ENCODE data around the gene PADI3.
"Not testable (repeated sequence)": the region's sequence is repeated elsewhere in the genome, so short reads cannot be mapped to it uniquely, and the experiment has no call there.

PADI3 gene

DNA sequence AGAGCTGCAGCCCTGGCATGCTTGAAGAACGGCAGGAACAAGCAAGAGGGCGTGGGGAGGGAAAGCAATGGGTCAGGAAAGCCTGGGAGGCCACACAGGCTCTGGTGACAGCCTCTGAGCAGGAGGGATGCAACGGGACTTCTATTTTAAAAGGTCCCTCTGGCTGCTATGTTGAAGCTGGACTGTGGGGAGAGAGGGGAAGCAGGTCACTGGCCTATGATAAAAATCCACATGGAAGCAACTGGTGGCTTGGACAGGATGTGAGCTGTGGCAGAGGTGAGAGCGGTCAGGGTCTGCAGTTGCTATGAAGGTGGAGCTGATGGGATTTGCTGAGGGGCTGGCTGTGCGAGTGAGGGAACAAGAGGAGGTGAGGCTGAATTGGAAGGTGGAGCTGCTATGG is 32.8 kb upstream of the PADI3 start:
- no peak for DNase-seq

DNA sequence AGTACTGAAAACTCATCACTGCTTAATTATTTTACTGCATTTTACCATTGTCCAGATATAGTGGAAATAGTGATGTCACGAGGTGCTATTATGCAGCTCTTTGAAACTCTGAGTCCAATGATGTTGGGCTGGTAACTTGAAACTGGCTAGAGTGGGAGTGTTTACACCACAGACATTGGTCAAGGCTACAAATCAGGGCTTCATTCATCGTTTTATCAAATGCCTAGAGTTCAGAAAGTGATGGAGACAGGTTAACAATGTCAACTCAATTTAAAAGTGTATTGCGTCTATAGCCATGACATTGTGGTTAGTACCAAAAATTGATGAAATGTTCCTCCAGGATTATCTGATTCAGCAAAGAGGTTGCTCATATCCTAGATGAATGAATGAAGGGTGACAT is 31.3 kb upstream of the PADI3 start:
- no peak for DNase-seq

DNA sequence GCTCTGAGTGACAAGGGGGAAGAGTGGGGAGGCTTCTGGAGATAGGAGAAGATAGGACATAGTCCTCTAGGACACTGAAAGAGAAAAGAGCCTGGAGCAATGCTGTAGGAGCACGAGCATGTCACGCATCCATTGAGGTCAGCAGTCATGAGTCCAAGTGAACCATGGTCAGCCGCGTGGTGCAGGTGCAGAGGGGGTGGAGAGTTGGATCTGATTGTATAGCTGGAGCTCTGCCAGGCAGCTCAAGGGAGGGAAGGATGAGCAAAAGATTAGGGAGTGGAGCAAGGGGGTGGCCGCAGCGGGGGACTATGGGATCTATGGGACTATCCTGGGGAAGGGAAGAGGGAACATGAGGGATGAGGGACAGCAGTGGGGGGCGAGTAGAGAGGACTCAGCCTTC is 30.0 kb upstream of the PADI3 start:
- DNase-seq: no peak

DNA sequence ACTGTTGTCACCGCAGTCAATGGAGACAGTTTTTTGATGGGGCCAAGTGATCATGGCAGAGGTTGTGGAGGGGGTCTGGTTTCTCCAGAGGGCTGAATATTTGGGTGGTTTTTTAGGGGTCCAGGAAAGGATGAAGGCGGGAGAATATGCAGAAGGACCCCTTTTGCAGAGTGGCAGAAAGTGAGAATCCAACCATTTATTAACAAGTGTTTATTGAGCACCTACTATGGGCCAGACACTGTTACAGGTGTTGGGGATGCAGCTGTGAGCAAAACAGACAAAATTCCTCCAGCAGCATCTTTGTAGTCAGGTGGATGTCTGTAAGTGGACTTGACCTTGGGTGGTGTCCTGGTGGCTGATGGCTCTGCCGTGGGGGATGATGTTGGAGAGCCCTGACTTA is 28.6 kb upstream of the PADI3 start:
- no peak for DNase-seq

DNA sequence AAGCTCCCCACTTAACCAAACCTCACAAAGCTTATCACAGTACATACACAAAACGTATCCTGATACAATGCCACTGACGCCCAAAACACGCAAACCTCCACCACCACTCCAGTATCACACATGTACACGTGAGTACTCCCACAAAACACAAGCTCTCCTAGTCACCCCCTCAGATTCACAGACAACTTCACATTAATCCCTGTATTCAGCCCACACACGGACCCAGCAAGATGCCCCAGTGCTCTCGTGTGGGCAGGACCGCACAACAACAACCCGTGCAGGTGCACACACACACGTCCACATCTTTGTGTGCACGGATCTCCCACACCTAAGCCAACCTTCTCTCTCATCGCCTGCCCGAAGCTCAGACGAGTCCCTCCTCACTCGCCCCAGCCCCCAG is 26.3 kb upstream of the PADI3 start:
- DNase-seq: no peak

DNA sequence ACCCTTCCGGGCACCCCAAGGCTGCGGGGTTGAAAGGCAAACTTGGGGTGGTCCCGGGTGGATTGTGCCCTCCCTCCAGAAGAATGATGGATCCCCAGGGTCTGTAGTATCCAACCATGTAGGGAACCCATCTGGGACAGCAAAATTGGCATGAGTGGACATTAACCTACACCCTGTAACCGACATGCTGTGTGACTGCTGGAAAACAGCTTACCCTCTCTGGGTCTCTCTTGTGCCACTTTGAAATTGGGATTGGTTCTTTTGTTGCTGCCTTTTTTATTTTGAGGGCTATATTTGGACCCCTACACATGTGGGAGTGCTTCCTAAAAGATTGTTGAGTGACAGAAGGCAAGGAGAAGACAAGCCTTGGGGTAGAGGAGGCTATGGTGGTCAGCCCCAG is 24.5 kb upstream of the PADI3 start:
- no peak for DNase-seq

DNA sequence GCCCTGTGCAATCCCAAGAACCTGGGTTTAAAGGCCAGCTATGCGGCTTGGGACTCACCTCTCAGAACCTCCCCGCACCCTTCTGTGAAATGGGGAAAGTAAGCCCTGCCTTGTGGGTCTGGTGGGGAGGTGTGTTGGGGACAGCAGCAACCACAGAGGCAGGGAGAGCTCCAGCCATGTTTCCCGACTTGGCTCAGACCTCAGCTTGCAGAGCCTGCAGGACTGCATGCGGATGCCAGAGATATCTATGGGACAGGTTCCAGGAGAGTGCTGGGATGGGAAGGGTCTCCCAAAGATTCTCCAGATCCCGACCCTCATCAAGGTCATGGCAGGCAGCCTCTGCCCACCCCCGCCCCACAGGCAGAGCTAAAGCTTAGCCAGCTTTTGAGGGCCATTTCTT is 23.8 kb upstream of the PADI3 start:
- no peak for DNase-seq

DNA sequence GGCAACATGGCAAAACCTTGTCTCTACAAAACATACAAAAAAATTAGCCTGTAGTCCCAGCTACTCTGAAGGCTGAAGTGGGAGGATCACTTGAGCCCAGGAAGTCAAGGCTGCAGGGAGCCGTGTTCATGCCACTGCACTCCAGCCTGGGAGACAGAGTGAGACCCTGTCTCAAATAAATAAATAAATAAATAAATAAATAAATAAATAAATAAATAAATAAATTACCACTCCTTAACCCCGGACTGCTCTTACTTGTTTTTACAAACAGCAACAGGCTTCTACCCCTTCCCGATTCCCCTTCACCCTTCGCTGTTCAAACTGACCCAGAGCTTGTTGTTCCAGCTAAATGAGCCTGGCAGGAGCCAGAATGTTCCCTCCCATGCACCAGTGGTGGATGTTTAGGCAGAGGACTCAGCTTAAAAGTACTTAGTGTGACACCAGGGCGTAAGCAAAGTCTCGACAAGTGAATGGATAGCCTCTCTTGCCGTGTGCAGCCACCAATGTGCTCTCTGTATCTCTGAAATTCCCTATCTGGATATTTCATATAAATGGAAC is 21.5 kb upstream of the PADI3 start:
- no peak for DNase-seq

DNA sequence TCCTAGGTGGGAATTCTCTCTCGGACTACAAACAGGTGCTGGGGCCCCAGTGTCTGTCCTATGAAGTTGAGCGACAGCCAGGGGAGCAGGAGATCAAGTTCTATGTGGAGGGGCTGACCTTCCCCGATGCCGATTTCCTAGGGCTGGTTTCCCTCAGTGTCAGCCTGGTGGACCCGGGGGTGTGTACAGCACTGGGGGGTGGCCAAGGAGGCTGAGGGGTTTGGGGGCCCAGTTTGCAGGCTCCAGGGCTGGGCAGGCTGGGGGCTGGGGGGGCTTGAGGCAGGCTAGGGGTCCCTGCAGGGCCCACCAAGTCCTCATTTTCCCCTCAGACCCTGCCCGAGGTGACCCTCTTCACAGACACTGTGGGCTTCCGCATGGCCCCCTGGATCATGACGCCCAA is 20.3 kb upstream of the PADI3 start:
- DNase-seq: no peak

DNA sequence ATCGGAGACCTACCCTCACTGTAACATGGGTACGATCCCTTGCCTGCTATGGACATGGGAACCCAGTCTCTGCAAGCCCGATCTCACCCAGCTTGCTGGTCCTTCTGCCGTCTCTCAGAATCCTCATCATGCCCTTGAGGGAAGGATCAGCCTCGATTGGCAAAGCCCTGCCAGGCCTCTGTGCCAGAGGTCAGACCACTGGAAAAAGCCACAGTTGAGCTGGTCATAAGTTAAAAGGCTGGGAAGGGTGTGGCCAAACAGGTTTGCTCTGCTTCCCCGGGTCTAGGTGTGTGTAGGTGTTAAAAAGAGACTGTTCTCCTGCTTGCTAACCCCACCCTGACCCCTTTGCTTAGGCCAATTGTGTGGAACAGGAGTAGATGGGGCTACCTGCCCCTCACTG is 19.5 kb upstream of the PADI3 start:
- no peak for DNase-seq

DNA sequence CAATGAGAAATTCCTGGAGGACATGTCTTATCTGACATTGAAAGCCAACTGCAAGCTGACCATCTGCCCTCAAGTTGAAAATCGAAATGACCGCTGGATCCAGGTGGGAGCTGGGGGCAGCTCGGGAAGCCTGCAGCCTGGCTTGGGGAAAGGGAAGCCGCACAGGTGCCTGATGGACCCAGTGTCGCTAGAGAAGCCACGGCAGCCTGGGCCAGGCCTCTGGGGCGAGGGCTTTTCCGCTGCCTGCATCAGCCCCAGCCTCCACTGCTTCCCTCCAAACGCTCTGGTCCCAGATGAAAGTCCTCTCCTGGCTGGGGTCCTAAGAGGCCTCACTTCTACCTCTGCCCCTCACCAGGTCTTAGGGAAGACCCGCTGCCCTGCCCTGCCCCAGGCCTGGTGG is 18.8 kb upstream of the PADI3 start:
- DNase-seq: no peak

DNA sequence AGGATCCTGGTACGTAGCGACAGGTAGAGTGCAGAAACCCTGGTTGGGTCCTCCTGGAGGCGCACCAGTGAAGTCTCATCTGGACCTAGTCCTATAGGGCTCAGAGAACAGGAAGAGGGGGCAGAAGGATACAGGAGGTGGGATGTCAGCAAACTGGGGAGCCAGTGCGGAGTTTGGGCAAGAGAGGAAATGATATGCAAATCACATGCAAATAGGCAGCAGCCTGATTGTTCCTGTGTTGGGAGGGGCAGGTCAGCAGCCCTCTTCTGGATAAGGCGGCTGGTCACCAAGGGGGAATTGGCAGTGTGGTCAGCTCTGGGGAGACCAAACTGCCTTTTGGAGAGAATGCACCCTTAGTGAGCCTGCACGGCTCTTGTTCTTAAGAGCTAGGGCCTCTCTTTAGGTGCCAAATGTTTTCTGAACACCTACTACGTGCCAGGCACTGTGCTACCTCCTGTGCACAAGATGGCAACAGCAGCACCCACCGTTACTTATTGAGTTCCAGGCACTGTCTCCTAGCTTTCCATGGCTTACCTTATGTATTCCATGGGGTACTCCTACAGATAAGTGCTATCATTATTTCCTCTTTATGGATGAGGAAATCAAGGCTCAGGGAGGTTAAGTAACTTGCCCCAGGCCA is 18.1 kb upstream of the PADI3 start:
- DNase-seq: no peak

DNA sequence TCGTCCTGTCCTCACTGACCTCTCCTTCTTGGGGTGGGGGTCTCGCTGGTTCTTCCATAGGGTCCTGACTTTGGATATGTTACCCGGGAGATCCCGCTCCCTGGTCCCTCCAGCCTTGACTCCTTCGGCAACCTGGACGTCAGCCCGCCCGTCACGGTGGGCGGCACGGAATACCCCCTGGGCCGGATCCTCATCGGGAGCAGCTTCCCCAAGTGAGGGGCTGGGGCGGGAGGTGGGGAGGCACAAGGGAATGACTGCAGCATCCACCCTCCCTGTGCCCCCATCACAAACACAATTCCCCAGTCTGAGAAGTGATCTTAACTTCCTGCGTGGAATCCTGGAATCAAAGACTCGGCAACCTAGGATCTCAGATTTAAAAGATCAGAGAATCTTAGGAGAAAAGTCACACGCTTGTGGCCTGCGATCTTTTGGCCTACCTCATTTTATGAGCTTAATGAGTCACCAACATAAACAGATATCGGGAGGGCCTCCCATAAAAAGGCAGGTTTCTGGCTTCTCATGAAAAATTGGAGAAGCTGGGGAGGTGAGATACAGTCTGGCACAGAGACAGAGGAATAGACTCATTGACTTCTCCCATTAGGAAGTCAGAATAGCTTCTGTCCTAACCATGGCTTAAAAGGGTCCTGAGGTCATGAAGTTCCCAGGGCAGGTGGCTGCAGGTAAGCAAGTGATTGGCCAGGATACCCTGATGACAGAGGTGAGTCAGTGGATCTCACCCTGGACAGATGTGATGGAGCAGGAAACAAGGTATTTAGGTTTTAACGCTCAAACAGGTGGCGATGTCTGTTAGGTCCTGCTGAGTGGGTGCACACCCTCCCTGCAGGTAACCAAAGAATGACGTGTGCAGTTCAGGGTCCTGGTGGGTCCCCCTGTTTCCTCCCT is 15.9 kb upstream of the PADI3 start:
- DNase-seq: no peak

DNA sequence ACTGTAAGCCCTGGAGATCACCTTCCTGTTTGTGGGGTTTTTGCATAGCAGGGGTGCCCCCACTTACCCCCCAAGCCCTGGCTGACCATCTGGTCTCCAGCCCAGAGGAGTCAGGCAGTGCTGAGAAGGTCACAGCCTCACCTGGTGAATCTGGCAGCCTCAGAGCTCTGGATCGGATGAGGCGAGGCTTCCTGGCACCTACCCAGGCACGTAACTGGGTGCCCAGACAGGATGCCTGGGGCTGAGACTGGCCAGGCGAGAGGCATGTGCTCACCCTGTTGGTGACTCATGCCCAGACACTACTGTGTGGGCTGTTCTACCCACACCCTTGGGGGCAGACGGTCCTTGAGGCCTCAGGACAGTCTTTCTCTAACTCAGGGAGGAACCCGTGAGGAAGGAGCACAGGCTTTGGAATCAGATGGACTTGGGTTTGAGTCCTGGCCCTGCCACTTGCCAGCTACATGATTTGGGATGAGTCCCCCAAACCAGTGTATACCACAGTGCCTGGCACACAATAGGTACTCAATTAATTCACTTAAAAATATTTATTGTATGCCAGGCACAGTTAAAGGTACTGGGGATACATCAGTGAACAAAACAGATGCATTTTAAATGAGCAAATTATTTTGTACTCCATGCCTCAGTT is 15.1 kb upstream of the PADI3 start:
- no peak for DNase-seq

DNA sequence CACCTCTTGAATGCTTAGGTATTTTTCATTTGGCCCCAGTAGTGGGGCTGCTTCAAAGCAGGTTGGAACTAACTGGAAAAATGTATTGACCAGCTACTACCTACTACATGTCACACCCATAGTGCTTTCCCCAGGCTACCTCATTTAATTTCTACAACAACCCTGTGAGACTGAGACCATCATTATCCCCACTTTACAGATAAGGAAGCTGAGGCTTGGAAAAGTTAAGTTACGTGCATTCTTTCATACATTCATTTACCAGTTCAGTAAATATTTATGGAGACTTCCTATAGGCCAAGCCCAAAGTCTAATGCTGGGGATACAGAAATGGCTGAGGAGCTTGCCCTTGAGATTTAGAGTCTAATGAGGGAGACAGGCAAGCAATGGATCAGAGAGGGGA is 14.5 kb upstream of the PADI3 start:
- no peak for DNase-seq

DNA sequence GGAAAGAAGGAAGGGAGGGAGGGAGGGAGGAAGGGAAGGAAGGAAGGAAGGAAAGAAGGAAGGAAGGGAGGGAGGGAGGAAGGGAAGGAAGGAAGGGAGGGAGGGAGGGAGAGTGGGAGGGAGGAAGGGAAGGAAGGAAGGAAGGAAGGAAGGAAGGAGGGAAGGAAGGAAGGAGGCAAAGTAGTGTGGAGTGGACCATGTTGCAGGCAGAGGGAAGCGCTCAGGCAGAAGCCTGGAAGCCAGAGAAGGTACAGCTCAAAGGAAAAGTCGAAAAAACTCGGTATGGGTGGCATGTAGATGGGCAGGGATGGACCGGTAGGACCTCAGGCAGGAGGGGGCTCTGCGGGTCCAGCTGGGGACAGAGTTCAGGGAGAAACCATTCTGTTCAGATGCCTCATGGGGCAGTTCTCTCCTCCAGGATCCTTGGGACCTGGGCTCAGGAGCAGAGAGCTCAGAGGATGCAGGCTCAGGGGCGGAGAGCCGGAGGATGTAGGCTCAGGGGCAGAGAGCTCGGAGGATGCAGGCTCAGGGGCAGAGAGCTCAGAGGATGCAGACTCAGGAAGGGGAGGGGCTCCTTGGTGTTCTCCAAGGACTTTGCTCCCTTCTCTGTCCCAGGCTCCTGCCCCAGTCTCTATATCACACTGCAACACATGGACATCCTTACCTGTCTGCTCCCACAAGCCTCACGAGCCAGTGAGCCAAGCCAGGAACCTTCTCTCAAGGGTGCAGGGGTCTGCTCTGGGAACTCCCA is 13.6 kb upstream of the PADI3 start:
- DNase-seq: no peak

DNA sequence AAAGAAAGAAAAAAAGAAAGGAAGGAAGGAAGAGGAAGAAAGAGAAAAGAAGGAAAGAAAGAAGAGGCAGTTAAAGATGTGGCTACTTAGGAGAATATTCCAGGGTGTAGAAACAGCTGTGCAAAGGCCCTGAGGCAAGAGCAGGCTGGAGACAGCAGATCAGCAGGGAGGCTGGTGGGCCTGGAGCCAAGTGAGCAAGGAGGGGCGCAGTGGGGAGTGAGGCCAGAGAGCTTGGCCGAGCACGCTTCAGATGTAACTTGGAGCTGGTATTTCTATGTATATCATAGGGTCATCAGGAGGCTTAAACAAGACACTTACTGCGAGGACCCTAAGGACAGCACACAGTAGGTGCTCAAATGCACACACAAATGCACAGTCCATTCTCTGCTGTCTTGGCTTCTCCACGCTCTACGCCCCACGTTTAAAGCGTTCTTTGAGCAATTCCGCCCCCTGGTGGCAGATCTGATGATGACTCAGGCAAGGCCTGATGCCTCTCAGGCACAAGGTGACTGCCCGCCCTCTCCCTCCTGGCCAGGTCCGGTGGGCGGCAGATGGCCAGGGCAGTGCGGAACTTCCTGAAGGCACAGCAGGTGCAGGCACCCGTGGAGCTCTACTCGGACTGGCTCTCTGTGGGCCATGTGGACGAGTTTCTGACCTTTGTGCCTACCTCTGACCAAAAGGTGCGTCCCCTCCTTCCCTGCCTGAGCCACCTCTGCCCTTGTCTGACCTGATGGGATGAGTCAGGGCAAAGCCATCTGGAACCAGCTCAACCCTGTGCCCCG is 11.9 kb upstream of the PADI3 start:
- DNase-seq: peak; percentile 62

DNA sequence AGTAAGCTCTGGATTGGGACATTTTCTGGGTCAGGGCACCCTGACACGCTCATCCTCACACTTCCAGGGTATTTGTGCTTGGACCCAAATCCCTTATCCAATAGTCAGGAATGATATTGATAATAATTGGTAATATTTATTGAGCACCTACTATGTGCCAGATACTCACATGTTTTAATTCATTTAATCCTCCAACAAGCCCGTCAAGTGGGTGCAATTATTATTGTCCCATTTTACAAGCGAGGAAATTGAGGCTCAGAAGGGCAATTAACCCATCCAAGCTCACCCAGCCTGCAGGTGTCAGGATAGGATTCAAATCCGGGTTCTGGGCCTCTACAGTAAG is 11.4 kb upstream of the PADI3 start:
- DNase-seq: no peak

DNA sequence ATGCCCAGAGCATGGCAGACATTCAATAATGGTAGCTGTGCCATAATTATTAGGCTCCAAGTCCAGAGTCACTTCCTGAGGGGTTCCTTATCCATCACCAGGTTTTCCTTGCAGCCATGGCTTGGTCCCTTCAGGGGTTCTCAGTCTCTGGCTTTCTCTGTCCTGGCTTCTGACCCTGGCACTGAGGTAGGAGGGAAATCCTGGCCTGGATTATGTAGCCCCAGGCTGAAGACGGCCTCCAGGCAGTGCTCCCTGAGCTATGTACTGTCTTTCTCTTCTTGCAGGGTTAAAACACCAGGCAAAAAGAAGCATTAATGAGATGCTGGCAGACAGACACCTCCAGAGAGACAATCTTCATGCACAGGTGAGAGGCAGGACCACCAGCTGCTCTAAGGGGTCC is 9.5 kb upstream of the PADI3 start:
- no peak for DNase-seq

DNA sequence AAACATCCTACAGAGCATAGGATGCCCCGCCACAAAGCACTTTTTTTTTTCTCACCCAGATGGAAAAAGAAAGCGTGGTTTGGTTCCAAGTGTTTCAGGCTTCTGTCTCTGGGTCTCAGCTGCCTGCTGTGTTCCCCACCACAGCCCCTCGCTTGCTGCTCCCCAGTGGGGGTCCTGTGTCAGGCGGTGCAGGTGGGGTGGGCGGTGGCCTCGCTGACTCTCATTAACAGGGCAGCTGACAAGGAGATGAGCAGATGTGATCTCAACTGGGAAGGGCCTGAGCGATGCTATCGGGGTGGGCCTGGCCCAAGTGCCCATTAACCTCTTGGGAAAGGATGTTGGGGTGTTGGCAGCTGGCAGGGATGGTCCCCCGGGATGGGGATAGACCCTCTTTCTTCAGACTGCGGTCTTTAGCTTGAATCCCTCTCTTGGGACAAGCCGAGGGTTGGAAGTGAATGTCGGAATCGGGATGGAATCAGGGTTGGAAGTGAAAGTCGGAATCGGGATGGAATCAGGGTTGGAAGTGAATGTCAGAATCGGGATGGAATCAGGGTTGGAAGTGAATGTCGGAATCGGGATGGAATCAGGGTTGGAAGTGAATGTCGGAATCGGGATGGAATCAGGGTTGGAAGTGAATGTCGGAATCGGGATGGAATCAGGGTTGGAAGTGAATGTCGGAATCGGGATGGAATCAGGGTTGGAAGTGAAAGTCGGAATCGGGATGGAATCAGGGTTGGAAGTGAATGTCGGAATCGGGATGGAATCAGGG is 7.7 kb upstream of the PADI3 start:
- not testable (repeated sequence) for DNase-seq

DNA sequence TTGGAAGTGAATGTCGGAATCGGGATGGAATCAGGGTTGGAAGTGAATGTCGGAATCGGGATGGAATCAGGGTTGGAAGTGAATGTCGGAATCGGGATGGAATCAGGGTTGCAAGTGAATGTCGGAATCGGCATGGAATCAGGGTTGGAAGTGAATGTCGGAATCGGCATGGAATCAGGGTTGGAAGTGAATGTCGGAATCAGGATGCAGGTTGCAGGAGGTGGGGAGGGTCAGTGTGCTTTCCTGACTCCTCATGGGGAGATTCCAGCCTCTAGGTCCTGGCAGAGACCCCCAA is 7.2 kb upstream of the PADI3 start:
- DNase-seq: not testable (repeated sequence)

DNA sequence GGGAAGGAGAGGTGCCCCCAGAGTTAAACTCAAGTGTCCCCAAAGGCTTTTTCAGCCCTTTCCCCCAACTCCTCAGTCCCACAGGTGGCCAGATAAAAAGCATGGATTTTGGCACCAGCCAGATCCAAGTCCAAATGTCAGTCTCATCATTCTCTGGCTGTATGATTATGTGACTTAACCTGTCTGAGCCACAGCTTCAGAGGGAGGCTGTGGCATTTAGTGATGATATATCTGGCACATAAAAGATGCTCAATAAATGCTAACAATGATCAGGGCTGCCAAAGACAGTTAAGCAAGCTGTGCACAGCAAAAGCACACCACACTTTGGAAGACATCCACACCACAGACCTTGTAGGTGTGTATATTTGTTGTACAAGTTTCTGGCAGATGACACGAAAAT is 5.6 kb upstream of the PADI3 start:
- no peak for DNase-seq
